ENCODE results near the gene L3MBTL4.
A peak's percentile ranks its signal among the peaks of the same experiment; 100 is the strongest.

L3MBTL4 gene

DNA sequence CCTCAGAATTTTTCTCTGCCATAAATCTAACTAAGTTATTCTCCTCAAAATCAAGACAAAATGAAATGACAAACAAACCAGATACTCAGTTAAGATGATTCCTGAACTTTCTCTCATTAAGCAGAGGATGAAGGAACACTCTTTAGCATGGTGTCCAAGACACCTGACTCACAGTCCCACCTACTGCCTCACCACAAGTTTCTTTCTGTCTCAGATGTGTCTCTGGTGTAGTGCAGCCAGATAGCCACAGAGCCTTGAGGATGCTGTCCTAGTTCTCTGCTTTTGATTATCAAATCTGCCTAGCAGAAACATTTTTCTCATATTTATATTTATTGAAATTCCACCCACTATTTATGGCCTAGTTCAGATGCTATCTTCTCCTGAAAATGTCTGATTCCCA is 415.8 kb downstream of the L3MBTL4 start:
- TF ChIP-seq, protein P1, sequence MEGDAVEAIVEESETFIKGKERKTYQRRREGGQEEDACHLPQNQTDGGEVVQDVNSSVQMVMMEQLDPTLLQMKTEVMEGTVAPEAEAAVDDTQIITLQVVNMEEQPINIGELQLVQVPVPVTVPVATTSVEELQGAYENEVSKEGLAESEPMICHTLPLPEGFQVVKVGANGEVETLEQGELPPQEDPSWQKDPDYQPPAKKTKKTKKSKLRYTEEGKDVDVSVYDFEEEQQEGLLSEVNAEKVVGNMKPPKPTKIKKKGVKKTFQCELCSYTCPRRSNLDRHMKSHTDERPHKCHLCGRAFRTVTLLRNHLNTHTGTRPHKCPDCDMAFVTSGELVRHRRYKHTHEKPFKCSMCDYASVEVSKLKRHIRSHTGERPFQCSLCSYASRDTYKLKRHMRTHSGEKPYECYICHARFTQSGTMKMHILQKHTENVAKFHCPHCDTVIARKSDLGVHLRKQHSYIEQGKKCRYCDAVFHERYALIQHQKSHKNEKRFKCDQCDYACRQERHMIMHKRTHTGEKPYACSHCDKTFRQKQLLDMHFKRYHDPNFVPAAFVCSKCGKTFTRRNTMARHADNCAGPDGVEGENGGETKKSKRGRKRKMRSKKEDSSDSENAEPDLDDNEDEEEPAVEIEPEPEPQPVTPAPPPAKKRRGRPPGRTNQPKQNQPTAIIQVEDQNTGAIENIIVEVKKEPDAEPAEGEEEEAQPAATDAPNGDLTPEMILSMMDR (IDR thresholded peaks at IDR 0.05; ENCODE audit: extremely low read depth, missing control alignments), result no peak
- DNase-seq (ENCODE audit: low spot score), result peak; percentile 34

DNA sequence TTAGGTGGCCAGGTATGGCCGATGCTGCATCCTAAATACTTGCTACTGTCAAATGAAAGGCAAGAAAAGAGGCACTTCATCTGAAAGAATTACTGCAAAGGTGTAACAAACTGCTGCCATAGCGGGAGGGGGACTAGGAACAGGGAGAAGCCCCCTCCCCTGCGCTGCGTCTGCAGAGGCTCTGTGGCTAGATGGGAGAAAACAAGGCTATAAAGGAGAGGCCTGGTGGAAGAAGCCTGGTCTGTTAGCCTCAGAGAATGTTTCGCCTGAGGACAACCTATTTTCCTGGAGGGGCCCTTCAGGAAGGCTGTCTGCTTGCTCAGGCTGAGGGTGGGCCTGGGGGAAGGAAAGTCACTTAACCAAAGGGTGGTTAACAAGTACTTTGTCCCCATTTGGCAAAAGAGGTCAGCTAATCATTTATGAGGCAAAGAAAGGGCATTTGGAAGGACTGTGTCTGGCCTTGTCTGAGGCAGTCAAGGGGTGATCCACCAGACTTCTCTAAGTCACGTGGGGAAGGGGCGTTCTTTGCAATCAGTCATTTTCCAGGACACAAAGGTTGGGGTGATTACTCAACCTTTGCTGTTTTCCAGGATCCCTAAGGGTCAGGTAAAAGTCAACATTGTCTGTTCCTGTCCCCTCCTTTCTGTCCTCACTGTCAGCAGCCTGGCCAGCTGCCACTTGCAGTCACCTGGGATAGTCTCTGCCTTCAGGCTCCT is 416.4 kb downstream of the L3MBTL4 start:
- DNase-seq (ENCODE audit: low spot score), result no peak
- TF ChIP-seq, protein P1 (IDR thresholded peaks at IDR 0.05; ENCODE audit: extremely low read depth, missing control alignments), result no peak

DNA sequence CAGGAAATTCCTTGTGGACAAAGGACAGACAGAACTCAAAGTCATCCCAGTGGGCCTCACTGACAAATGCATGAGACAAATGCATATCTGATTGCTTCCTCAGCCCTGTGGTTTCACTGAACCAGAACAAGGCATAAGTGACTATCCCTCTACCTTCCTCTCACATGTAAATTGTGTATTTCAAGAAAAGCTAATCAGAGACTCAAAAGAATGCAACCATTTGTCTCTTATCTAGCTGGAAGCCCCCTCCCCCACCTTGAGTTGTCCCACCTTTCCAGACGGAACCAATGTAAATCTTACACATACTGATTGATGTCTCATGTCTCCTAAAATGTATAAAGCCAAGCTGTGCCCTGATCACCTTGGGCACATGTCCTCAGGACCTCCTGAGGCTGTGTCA is 417.4 kb downstream of the L3MBTL4 start:
- TF ChIP-seq, protein P1 (IDR thresholded peaks at IDR 0.05; ENCODE audit: extremely low read depth, missing control alignments), result no peak
- DNase-seq (ENCODE audit: low spot score), result no peak

DNA sequence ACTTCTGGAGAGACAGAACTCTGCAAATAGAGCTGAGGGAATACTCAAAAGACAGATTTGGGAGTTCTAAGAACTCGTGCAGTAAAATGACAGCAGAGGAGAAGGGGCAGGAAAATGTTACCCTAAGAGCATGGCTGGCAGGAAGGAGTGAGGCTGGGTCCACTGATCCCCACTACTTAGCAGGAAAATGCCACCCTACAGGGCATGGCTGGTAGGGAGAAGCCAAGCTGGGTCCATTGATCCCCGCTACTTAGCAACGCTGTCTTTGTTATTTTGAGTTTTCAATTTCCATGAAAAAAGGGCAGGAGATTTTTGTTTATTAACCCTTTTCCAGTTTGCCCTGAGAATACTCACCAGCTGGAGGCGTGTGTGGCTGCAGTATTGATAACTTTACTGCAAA is 419.1 kb downstream of the L3MBTL4 start:
- no peak for DNase-seq (ENCODE audit: low spot score)
- TF ChIP-seq, protein P1 (IDR thresholded peaks at IDR 0.05; ENCODE audit: extremely low read depth, missing control alignments), result no peak

DNA sequence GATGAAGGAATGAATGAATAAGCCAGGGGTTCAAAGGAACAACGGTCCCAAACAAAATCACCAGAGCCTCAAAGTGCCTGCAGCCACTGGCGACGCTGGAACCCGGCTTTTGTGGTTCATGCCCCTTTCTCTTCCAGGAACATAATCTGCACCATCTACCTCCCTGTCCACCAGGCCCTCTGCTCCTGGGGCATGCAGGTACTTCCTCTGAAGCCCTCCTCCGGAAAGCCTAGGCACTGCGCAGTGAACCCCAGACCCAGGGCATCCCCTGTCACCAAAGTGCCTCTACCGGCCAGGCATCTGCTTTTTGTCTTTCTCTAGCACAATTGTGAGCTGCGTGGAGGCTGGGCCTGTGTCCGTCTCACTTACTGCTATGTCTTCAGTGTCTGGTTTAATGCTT is 420.8 kb downstream of the L3MBTL4 start:
- no peak for DNase-seq (ENCODE audit: low spot score)
- TF ChIP-seq, protein P1 (IDR thresholded peaks at IDR 0.05; ENCODE audit: extremely low read depth, missing control alignments), result no peak

DNA sequence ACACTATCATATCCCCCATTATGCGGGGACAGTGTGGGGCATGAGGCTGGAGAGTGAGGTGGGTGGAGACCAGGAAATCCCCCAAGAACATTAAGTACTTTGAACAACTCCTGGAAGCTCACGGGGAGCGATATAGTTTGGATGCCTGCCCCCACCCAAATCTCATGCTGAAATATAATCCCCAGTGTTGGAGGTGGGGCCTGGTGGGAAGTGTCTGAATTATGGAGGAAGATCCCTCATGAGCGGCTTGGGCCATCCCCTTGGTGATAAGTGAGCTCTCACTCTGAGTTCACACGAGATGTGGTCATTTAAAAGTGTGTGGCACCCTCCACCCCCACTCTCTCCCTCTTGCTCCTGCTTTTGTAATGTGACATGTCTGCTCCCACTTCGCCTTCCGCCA is 422.3 kb downstream of the L3MBTL4 start:
- TF ChIP-seq, protein P1 (IDR thresholded peaks at IDR 0.05; ENCODE audit: extremely low read depth, missing control alignments), result no peak
- no peak for DNase-seq (ENCODE audit: low spot score)

DNA sequence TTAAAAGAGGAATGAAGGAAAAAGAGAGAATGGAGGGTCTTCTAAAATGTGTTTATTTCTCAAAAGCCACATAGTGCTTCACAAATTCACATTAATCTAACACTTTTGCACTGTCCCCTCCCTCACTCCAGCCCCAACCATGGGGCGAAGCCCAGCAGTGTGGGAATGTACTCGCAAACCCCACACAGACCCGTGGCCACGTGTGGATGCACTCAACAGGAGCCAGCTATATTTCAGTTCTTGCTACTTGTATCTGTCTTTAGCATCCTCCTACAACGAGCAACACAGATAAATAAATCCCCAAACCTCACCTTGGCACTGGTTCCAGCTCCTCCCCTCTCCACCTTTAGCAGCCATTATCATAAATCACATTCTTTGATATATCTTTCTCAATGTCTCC is 427.5 kb downstream of the L3MBTL4 start:
- TF ChIP-seq, protein P1 (IDR thresholded peaks at IDR 0.05; ENCODE audit: extremely low read depth, missing control alignments), result no peak
- no peak for DNase-seq (ENCODE audit: low spot score)

Measured in GM20000 (cell line).